Activated CD8-positive, alpha-beta T cell treated with anti-CD3 and anti-CD28 coated beads for 36 hours (primary cell): ENCODE measurements around the gene CTF1. TPM values are rescaled to one million over a fixed set of nuclear protein-coding genes. Genes with fewer than 3 reads are reported as not detected.

Experiments used
- ATAC-seq: fragments of 200-7000 bp; cut with Tn5 transposase; one replicate; pipeline ENCODE4 v1.10.0; 2021; ENCODE audit warnings: mild to moderate bottlenecking, moderate library complexity
- CTCF ChIA-PET: fragments of 350-600 bp; sonication (Branson Sonifier 250); formaldehyde crosslinking; loops from one replicate; lab custom pipeline; 2021; ENCODE audit warnings: antibody characterized with exemption; lab: Charles Lee
- POLR2A ChIA-PET: fragments of 350-600 bp; sonication (Branson Sonifier 250); formaldehyde crosslinking; loops from one replicate; lab custom pipeline; 2021; ENCODE audit warnings: antibody characterized with exemption; lab: Charles Lee
- DNase-seq: peaks from one replicate; pipeline ENCODE4 v3.0.0-alpha.2; 2020
- H3K27ac Mint-ChIP-seq: one replicate; pipeline ENCODE4 v1.8.0; 2021; ENCODE audit warnings: mild to moderate bottlenecking, mixed read lengths
- H3K27me3 Mint-ChIP-seq: one replicate; pipeline ENCODE4 v1.8.0; 2021; ENCODE audit warnings: mixed read lengths
- H3K36me3 Mint-ChIP-seq: one replicate; pipeline ENCODE4 v1.8.0; 2021; ENCODE audit warnings: low read depth, mixed read lengths
- H3K4me1 Mint-ChIP-seq: one replicate; pipeline ENCODE4 v1.8.0; 2021; ENCODE audit warnings: low read depth, mixed read lengths
- H3K4me3 Mint-ChIP-seq: one replicate; pipeline ENCODE4 v1.8.0; 2021; ENCODE audit warnings: mild to moderate bottlenecking, moderate library complexity, mixed read lengths
- H3K9me3 Mint-ChIP-seq: one replicate; pipeline ENCODE4 v1.8.0; 2021; ENCODE audit warnings: mixed read lengths
- CTCF ChIP-seq: fragments of 200-600 bp; IDR thresholded peaks from one replicate; pipeline ENCODE4 v1.8.0; 2022; ENCODE audit warnings: antibody characterized with exemption, mild to moderate bottlenecking
- intact Hi-C: fragments of 100-400 bp; cut with micrococcal nuclease; formaldehyde crosslinking; loops from one replicate; pipeline ENCODE4 v1.10.0; 2022
- total RNA-seq, 2 experiments: library from RNA; stranded (reverse); gene quantifications; one replicate each; pipeline ENCODE4 v1.2.3, GENCODE V29; 2021

Gene CTF1
- total RNA-seq, 2 experiments from 2014 or later, result 0.31 to 0.32 TPM

- ChIA-PET POLR2A (interaction anchor here (0.5 kb wide), 1 partner anchor 273 kb away, joined by 3 read pairs; no protein-coding TSS in a partner anchor), CTCF (interaction anchor here (0.7 to 4.9 kb wide), 4 partner anchors 10 to 60 kb away, joined by 3 to 24 read pairs (median 4); no protein-coding TSS in a partner anchor)
- Mint-ChIP-seq H3K36me3 (peaks cover 4% of the 10 kb centered on the region), H3K4me1 (peaks cover 28% of the 10 kb centered on the region), H3K9me3 (peaks cover 3% of the 10 kb centered on the region), H3K27me3 (no peaks in the 10 kb centered on the region), H3K4me3 (no peak overlapping the region), H3K27ac (peak overlapping the region; percentile 91)
- no peak for ATAC-seq
- intact Hi-C loops, result no loop called here
- no peak for DNase-seq
- TF ChIP-seq CTCF, result no peak
Observed at GRCh38 chr16:30904114-30904780, 7.8 kb downstream of the CTF1 start.

GRCh38 chr16:30907064-30907463 lies 10.7 kb downstream of the CTF1 start:
- Mint-ChIP-seq H3K36me3 (peaks cover 4% of the 10 kb centered on the region), H3K4me3 (no peak overlapping the region), H3K27ac (no peak overlapping the region), H3K9me3 (peaks cover 3% of the 10 kb centered on the region), H3K4me1 (peaks cover 21% of the 10 kb centered on the region), H3K27me3 (no peaks in the 10 kb centered on the region)
- ATAC-seq (no peak), DNase-seq (no peak)
- TF ChIP-seq CTCF, result no peak
- intact Hi-C loops, result no loop called here
- ChIA-PET POLR2A (interaction anchor here (0.7 to 1.0 kb wide), 3 partner anchors 62 to 107 kb away, joined by 3 read pairs; no protein-coding TSS in a partner anchor), CTCF (interaction anchor here (4.9 kb wide), 1 partner anchor 62 kb away, joined by 24 read pairs; no protein-coding TSS in a partner anchor)

GRCh38 chr16:30910427-30911029 lies 14.1 kb downstream of the CTF1 start:
- H3K36me3 Mint-ChIP-seq, result no peaks in the 10 kb centered on the region
- intact Hi-C loops, result no loop called here
- no peak overlapping the region for H3K4me3 Mint-ChIP-seq
- no peak for TF ChIP-seq CTCF
- H3K27me3 Mint-ChIP-seq, result no peaks in the 10 kb centered on the region
- CTCF ChIA-PET, result interaction anchor here (1.2 to 1.5 kb wide), 2 partner anchors 31 to 66 kb away, joined by 3 to 5 read pairs; no protein-coding TSS in a partner anchor
- ATAC-seq, result no peak
- POLR2A ChIA-PET, result interaction anchor here (0.5 to 0.9 kb wide), 2 partner anchors 118 to 270 kb away, joined by 3 read pairs; partner anchors contain the start of gene FUS
- DNase-seq, result no peak
- H3K27ac Mint-ChIP-seq, result no peak overlapping the region
- H3K4me1 Mint-ChIP-seq, result peaks cover 8% of the 10 kb centered on the region
- H3K9me3 Mint-ChIP-seq, result no peaks in the 10 kb centered on the region

GRCh38 chr16:30912794-30913412 lies 16.5 kb downstream of the CTF1 start:
- CTCF ChIA-PET, result interaction anchor here (1.1 to 2.9 kb wide), 5 partner anchors 8 to 68 kb away, joined by 3 to 20 read pairs (median 6); no protein-coding TSS in a partner anchor
- Mint-ChIP-seq H3K4me3 (no peak overlapping the region), H3K27me3 (no peaks in the 10 kb centered on the region), H3K4me1 (peaks cover under 1% of the 10 kb centered on the region), H3K27ac (no peak overlapping the region), H3K9me3 (no peaks in the 10 kb centered on the region), H3K36me3 (no peaks in the 10 kb centered on the region)
- POLR2A ChIA-PET, result interaction anchor here (1.5 kb wide), 1 partner anchor 68 kb away, joined by 3 read pairs; no protein-coding TSS in a partner anchor
- no peak for TF ChIP-seq CTCF
- ATAC-seq, result no peak
- no peak for DNase-seq
- intact Hi-C loops, result no loop called here
